ENCODE measurements around the gene CBX7.
A peak's percentile ranks its signal among the peaks of the same experiment; 100 is the strongest.
"Not testable (repeated sequence)": the region's sequence is repeated elsewhere in the genome, so short reads cannot be mapped to it uniquely, and the experiment has no call there.

Gene CBX7

GRCh38 chr22:39173787-39174497 lies 21.5 kb upstream of the CBX7 start:
- peaks cover 53% of the 10 kb centered on the region for H3K4me1 ChIP-seq (ENCODE audit: control insufficient read depth, insufficient read depth, low read length, poor library complexity, severe bottlenecking)
- H3K9me3 ChIP-seq (ENCODE audit: control insufficient read depth, low read length), result no peaks in the 10 kb centered on the region
- no peaks in the 10 kb centered on the region for H3K36me3 ChIP-seq (ENCODE audit: control insufficient read depth, insufficient read depth, low read length)
- peak overlapping the region; percentile 97 for H3K27ac ChIP-seq (ENCODE audit: low read depth, low read length, severe bottlenecking)
- H3K4me3 ChIP-seq (ENCODE audit: extremely low read depth, insufficient read depth, low read length, poor library complexity, severe bottlenecking), result no peak overlapping the region
- 60 to 77% methylated on average over 6 of the region's 11 CpGs for WGBS, 2 experiments (ENCODE audit: insufficient coverage in 2 of 2)

- 87 to 88% methylated on average over 13 to 16 of the region's 16 CpGs for WGBS, 2 experiments (ENCODE audit: insufficient coverage in 2 of 2)
- peaks cover 53% of the 10 kb centered on the region for H3K4me1 ChIP-seq (ENCODE audit: control insufficient read depth, insufficient read depth, low read length, poor library complexity, severe bottlenecking)
Measured at GRCh38 chr22:39173050-39173706, 20.7 kb upstream of the CBX7 start.

GRCh38 chr22:39172265-39173049 lies 20.0 kb upstream of the CBX7 start:
- not testable (repeated sequence) for H3K4me3 ChIP-seq (ENCODE audit: extremely low read depth, insufficient read depth, low read length, poor library complexity, severe bottlenecking); H3K9me3 ChIP-seq (ENCODE audit: control insufficient read depth, low read length); H3K36me3 ChIP-seq (ENCODE audit: control insufficient read depth, insufficient read depth, low read length); H3K27ac ChIP-seq (ENCODE audit: low read depth, low read length, severe bottlenecking)
- H3K4me1 ChIP-seq (ENCODE audit: control insufficient read depth, insufficient read depth, low read length, poor library complexity, severe bottlenecking), result peaks cover 45% of the 10 kb centered on the region
- 98 to 100% methylated on average over 3 to 5 of the region's 11 CpGs for WGBS, 2 experiments (ENCODE audit: insufficient coverage in 2 of 2)

More at GRCh38 chr22:39173050-39173706, 20.7 kb upstream of the CBX7 start:
- H3K9me3 ChIP-seq (ENCODE audit: control insufficient read depth, low read length), result no peaks in the 10 kb centered on the region
- H3K4me3 ChIP-seq (ENCODE audit: extremely low read depth, insufficient read depth, low read length, poor library complexity, severe bottlenecking), result no peak overlapping the region
- no peaks in the 10 kb centered on the region for H3K36me3 ChIP-seq (ENCODE audit: control insufficient read depth, insufficient read depth, low read length)
- peak overlapping the region; percentile 97 for H3K27ac ChIP-seq (ENCODE audit: low read depth, low read length, severe bottlenecking)

- Histone ChIP-seq H3K4me1 (ENCODE audit: control insufficient read depth, insufficient read depth, low read length, poor library complexity, severe bottlenecking) (peaks cover 38% of the 10 kb centered on the region), H3K4me3 (ENCODE audit: extremely low read depth, insufficient read depth, low read length, poor library complexity, severe bottlenecking) (no peak overlapping the region), H3K9me3 (ENCODE audit: control insufficient read depth, low read length) (no peaks in the 10 kb centered on the region), H3K36me3 (ENCODE audit: control insufficient read depth, insufficient read depth, low read length) (no peaks in the 10 kb centered on the region), H3K27ac (ENCODE audit: low read depth, low read length, severe bottlenecking) (no peak overlapping the region)
- 73 to 85% methylated on average over 3 to 8 of the region's 17 CpGs for WGBS, 2 experiments (ENCODE audit: insufficient coverage in 2 of 2)
Measured at GRCh38 chr22:39171623-39172264, 19.3 kb upstream of the CBX7 start.

- Histone ChIP-seq H3K36me3 (ENCODE audit: control insufficient read depth, insufficient read depth, low read length) (no peaks in the 10 kb centered on the region), H3K9me3 (ENCODE audit: control insufficient read depth, low read length) (no peaks in the 10 kb centered on the region), H3K4me3 (ENCODE audit: extremely low read depth, insufficient read depth, low read length, poor library complexity, severe bottlenecking) (no peak overlapping the region), H3K27ac (ENCODE audit: low read depth, low read length, severe bottlenecking) (no peak overlapping the region), H3K4me1 (ENCODE audit: control insufficient read depth, insufficient read depth, low read length, poor library complexity, severe bottlenecking) (peaks cover 31% of the 10 kb centered on the region)
- WGBS, 2 experiments (ENCODE audit: insufficient coverage in 2 of 2), result 47 to 49% methylated on average over 9 to 21 of the region's 28 CpGs
Measured at GRCh38 chr22:39170825-39171622, 18.5 kb upstream of the CBX7 start.

- no peak overlapping the region for H3K27ac ChIP-seq (ENCODE audit: low read depth, low read length, severe bottlenecking)
- no peaks in the 10 kb centered on the region for H3K9me3 ChIP-seq (ENCODE audit: control insufficient read depth, low read length)
- WGBS, 2 experiments (ENCODE audit: insufficient coverage in 2 of 2), result 51 to 70% methylated on average over 5 to 7 of the region's 8 CpGs
- peaks cover 20% of the 10 kb centered on the region for H3K4me1 ChIP-seq (ENCODE audit: control insufficient read depth, insufficient read depth, low read length, poor library complexity, severe bottlenecking)
- no peak overlapping the region for H3K4me3 ChIP-seq (ENCODE audit: extremely low read depth, insufficient read depth, low read length, poor library complexity, severe bottlenecking)
- no peaks in the 10 kb centered on the region for H3K36me3 ChIP-seq (ENCODE audit: control insufficient read depth, insufficient read depth, low read length)
Measured at GRCh38 chr22:39169797-39170466, 17.5 kb upstream of the CBX7 start.

GRCh38 chr22:39166547-39166946 lies 14.1 kb upstream of the CBX7 start:
- Histone ChIP-seq H3K4me3 (ENCODE audit: extremely low read depth, insufficient read depth, low read length, poor library complexity, severe bottlenecking) (no peak overlapping the region), H3K36me3 (ENCODE audit: control insufficient read depth, insufficient read depth, low read length) (no peaks in the 10 kb centered on the region), H3K4me1 (ENCODE audit: control insufficient read depth, insufficient read depth, low read length, poor library complexity, severe bottlenecking) (peaks cover 5% of the 10 kb centered on the region), H3K9me3 (ENCODE audit: control insufficient read depth, low read length) (no peaks in the 10 kb centered on the region), H3K27ac (ENCODE audit: low read depth, low read length, severe bottlenecking) (no peak overlapping the region)
- WGBS, 2 experiments (ENCODE audit: insufficient coverage in 2 of 2), result 90 to 100% methylated on average over 2 to 5 of the region's 5 CpGs

GRCh38 chr22:39156093-39156492 lies 3.6 kb upstream of the CBX7 start:
- not testable (repeated sequence) for H3K9me3 ChIP-seq (ENCODE audit: control insufficient read depth, low read length); H3K4me1 ChIP-seq (ENCODE audit: control insufficient read depth, insufficient read depth, low read length, poor library complexity, severe bottlenecking); H3K36me3 ChIP-seq (ENCODE audit: control insufficient read depth, insufficient read depth, low read length); H3K27ac ChIP-seq (ENCODE audit: low read depth, low read length, severe bottlenecking); H3K4me3 ChIP-seq (ENCODE audit: extremely low read depth, insufficient read depth, low read length, poor library complexity, severe bottlenecking)
- 87 to 100% methylated on average over 5 to 6 of the region's 8 CpGs for WGBS, 2 experiments (ENCODE audit: insufficient coverage in 2 of 2)

- H3K27ac ChIP-seq (ENCODE audit: low read depth, low read length, severe bottlenecking), result no peak overlapping the region
- H3K4me3 ChIP-seq (ENCODE audit: extremely low read depth, insufficient read depth, low read length, poor library complexity, severe bottlenecking), result no peak overlapping the region
- H3K36me3 ChIP-seq (ENCODE audit: control insufficient read depth, insufficient read depth, low read length), result no peaks in the 10 kb centered on the region
- H3K9me3 ChIP-seq (ENCODE audit: control insufficient read depth, low read length), result no peaks in the 10 kb centered on the region
- peaks cover 5% of the 10 kb centered on the region for H3K4me1 ChIP-seq (ENCODE audit: control insufficient read depth, insufficient read depth, low read length, poor library complexity, severe bottlenecking)
- WGBS, 2 experiments (ENCODE audit: insufficient coverage in 2 of 2), result 88 to 90% methylated on average over 15 to 18 of the region's 18 CpGs
Measured at GRCh38 chr22:39155421-39155820, 2.9 kb upstream of the CBX7 start.

Data from mesodermal cell (in vitro differentiated cells).